Fibroblast of the aortic adventitia (primary cell): ENCODE measurements around the gene CXorf51B. TPM values are rescaled to one million over a fixed set of nuclear protein-coding genes. Genes with fewer than 3 reads are reported as not detected.
"Not testable (repeated sequence)": the region's sequence is repeated elsewhere in the genome, so short reads cannot be mapped to it uniquely, and the experiment has no call there.

Source experiments
- DNase-seq: peaks from one replicate; pipeline ENCODE4 v3.0.0-alpha.2; 2010; ENCODE audit warnings: low read depth
- H3K4me3 ChIP-seq: 2 replicates; pipeline ENCODE4 v1.5.1; 2011; ENCODE audit warnings: low read depth, mild to moderate bottlenecking, control low read depth, low read length, moderate library complexity
- CTCF ChIP-seq: IDR thresholded peaks from 2 replicates; pipeline ENCODE4 v1.5.1; 2011; ENCODE audit warnings: mild to moderate bottlenecking, low read length, control low read depth, inconsistent platforms; ENCODE audit not compliant: insufficient read depth
- total RNA-seq: library from RNA; depleted of rRNA; stranded (reverse); fragments of >200 nt; gene quantifications from 2 replicates; pipeline ENCODE4 v1.2.3, GENCODE V29; 2012; ENCODE audit warnings: low replicate concordance

CXorf51B gene
- total RNA-seq = not detected in 2 replicates

- not testable (repeated sequence) for H3K4me3 ChIP-seq, DNase-seq
Observed at GRCh38 chrX:146809471-146809870, at the start of gene CXorf51B. CXorf51B (plus strand) TSS chrX:146809771; CDS start chrX:146809792, 21 bp downstream.

- not testable (repeated sequence) for H3K4me3 ChIP-seq, DNase-seq
Observed at GRCh38 chrX:146814644-146815043, 5.1 kb downstream of the CXorf51B start, which contains the start of gene CXorf51A. CXorf51A (minus strand) TSS chrX:146814744; CDS start chrX:146814723, 21 bp downstream.

- no peak overlapping the region for H3K4me3 ChIP-seq
- no peak for DNase-seq
- TF ChIP-seq CTCF = no peak
Observed at GRCh38 chrX:146831994-146832393, 22.4 kb downstream of the CXorf51B start.

- DNase-seq = no peak
- TF ChIP-seq CTCF = no peak
Observed at GRCh38 chrX:146854281-146854680, 44.7 kb downstream of the CXorf51B start.

More at GRCh38 chrX:146854281-146854680, 44.7 kb downstream of the CXorf51B start:
- H3K4me3 ChIP-seq = no peak overlapping the region

Other genes with a start within 250 kb of the CXorf51B start
- not detected in 2 replicates for gene CXorf51A, start 5.0 kb downstream of the CXorf51B start, total RNA-seq